OCI-LY1 (cell line): ENCODE data around the gene ITGB8.

Source experiments
- CTCF ChIP-seq: fragments of 200-600 bp; sonication (generic), shearing (Covaris generic); IDR thresholded peaks from 2 replicates; pipeline ENCODE4 v1.5.1; 2017; ENCODE audit warnings: mild to moderate bottlenecking, antibody characterized with exemption, low read length, moderate library complexity, mixed read lengths
- EZH2 ChIP-seq: fragments of 200-600 bp; sonication (generic), shearing (Covaris generic); IDR thresholded peaks from 2 replicates; pipeline ENCODE4 v1.8.0; 2017; ENCODE audit warnings: borderline replicate concordance, mixed run types, mild to moderate bottlenecking, antibody characterized with exemption, low read length, moderate library complexity, mixed read lengths

DNA sequence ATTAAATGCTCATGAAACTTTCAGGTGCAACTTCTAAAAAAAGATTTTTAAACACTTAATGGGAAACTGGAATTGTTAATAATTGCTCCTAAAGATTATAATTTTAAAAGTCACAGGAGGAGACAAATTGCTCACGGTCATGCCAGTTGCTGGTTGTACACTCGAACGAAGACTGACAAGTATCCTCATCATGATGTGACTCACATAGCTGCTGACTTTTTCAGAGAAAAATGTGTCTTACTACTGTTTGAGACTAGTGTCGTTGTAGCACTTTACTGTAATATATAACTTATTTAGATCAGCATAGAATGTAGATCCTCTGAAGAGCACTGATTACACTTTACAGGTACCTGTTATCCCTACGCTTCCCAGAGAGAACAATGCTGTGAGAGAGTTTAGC lies 79.3 kb downstream of the ITGB8 start:
- no peak for TF ChIP-seq CTCF
- TF ChIP-seq EZH2: no peak
